MCF 10A (cell line): ENCODE results near the gene DUS2. TPM values are rescaled to one million over a fixed set of nuclear protein-coding genes. Genes with fewer than 3 reads are reported as not detected.

ENCODE experiments used
- BruUV-seq: library from RNA; stranded (reverse); fragments of 400-500 nt; replicated peaks from 2 replicates; lab custom pipeline; 2021; lab: Mats Ljungman, UMichigan
- CTCF ChIA-PET: fragments of 300-600 bp; sonication (Branson Sonifier 250); formaldehyde crosslinking; extraction: SDS; loops from one replicate; lab custom pipeline; 2021; ENCODE audit warnings: antibody characterized with exemption, inconsistent platforms; lab: Yijun Ruan, JAX
- POLR2A ChIA-PET: fragments of 300-600, 350-650 bp; sonication (Branson Sonifier 250); formaldehyde crosslinking; extraction: SDS; loops from one replicate; lab custom pipeline; 2020; ENCODE audit warnings: antibody characterized with exemption, inconsistent platforms; lab: Yijun Ruan, JAX
- DNase-seq: peaks from one replicate; pipeline ENCODE4 v3.0.0-alpha.2; 2018; ENCODE audit not compliant: unreplicated experiment
- H3K27ac Mint-ChIP-seq: one replicate; pipeline ENCODE4 v1.8.0; 2022; ENCODE audit warnings: mild to moderate bottlenecking, low read depth, mixed read lengths; ENCODE audit not compliant: unreplicated experiment
- H3K27me3 Mint-ChIP-seq: one replicate; pipeline ENCODE4 v1.8.0; 2022; ENCODE audit warnings: mixed read lengths; ENCODE audit not compliant: insufficient read depth, unreplicated experiment
- H3K36me3 Mint-ChIP-seq: one replicate; pipeline ENCODE4 v1.8.0; 2022; ENCODE audit warnings: mild to moderate bottlenecking, moderate library complexity, mixed read lengths; ENCODE audit not compliant: insufficient read depth, unreplicated experiment
- H3K4me1 Mint-ChIP-seq: one replicate; pipeline ENCODE4 v1.8.0; 2022; ENCODE audit warnings: mixed read lengths; ENCODE audit not compliant: insufficient read depth, unreplicated experiment
- H3K4me3 Mint-ChIP-seq: one replicate; pipeline ENCODE4 v1.8.0; 2022; ENCODE audit warnings: mild to moderate bottlenecking, moderate library complexity, mixed read lengths; ENCODE audit not compliant: unreplicated experiment
- H3K9me3 Mint-ChIP-seq: one replicate; pipeline ENCODE4 v1.8.0; 2022; ENCODE audit warnings: mixed read lengths; ENCODE audit not compliant: unreplicated experiment
- CTCF ChIP-seq: fragments of 200-600 bp; IDR thresholded peaks from one replicate; pipeline ENCODE4 v1.8.0; 2022; ENCODE audit warnings: antibody characterized with exemption, mild to moderate bottlenecking; ENCODE audit not compliant: unreplicated experiment
- intact Hi-C: fragments of 100-400 bp; cut with micrococcal nuclease; formaldehyde crosslinking; loops from 2 replicates; pipeline ENCODE4 v1.14.1; 2022
- total RNA-seq: library from RNA; stranded (reverse); gene quantifications from 2 replicates; pipeline ENCODE4 v1.2.3, GENCODE V29; 2022

Gene DUS2
- total RNA-seq, 1 experiment from 2014 or later = 24.2 TPM

GRCh38 chr16:68086860-68087268, 63.8 kb downstream of the DUS2 start:
- intact Hi-C loops = loop anchor here (2.0 kb wide), 1 partner anchor 150 kb away; the partner anchor contains the start of gene ESRP2
- CTCF ChIA-PET = interaction anchor here (1.0 to 1.1 kb wide), 2 partner anchors 21 to 46 kb away, joined by 3 to 4 read pairs; no protein-coding TSS in a partner anchor

DNA sequence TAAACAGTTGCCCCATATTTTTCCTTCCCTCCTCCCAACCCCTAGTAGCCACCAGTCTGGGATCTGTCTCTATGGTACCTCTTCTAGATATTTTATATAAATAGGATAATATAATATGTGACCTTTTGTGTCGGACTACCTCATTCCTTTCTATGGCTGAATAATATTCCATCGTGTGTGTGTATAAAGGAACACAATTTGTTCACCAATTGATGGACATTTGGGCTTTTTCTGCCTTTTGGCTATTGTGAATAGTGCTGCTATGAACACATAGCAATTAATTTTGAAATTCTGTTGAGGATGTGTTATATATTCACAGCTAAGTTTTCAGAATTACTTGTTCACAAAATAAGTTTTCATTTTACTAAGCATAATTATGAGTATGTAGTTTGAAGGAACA, 64.6 kb downstream of the DUS2 start:
- Mint-ChIP-seq H3K4me1 (peaks cover 40% of the 10 kb centered on the region), H3K27me3 (no peaks in the 10 kb centered on the region), H3K36me3 (no peaks in the 10 kb centered on the region), H3K9me3 (no peaks in the 10 kb centered on the region), H3K27ac (peak overlapping the region; percentile 81), H3K4me3 (peak overlapping the region; percentile 80)
- DNase-seq = no peak
- ChIA-PET POLR2A (interaction anchor here (0.7 to 7.9 kb wide), 12 partner anchors 11 to 254 kb away, joined by 3 to 104 read pairs (median 4); partner anchors contain the start of genes ESRP2 and PSMB10), CTCF (no interaction called here)
- BruUV-seq = no TSS peak
- intact Hi-C loops = loop anchor here (2.0 kb wide), 1 partner anchor 149 kb away; the partner anchor contains the start of gene ESRP2
- TF ChIP-seq CTCF = no peak

More at GRCh38 chr16:68086860-68087268, 63.8 kb downstream of the DUS2 start:
- no peaks in the 10 kb centered on the region for H3K27me3 Mint-ChIP-seq
- no TSS peak for BruUV-seq
- DNase-seq = peak; percentile 38
- H3K4me1 Mint-ChIP-seq = peaks cover 37% of the 10 kb centered on the region
- no peaks in the 10 kb centered on the region for H3K9me3 Mint-ChIP-seq
- no peak for TF ChIP-seq CTCF
- peak overlapping the region; percentile 80 for H3K4me3 Mint-ChIP-seq
- POLR2A ChIA-PET = interaction anchor here (0.7 to 7.9 kb wide), 20 partner anchors 12 to 280 kb away, joined by 3 to 104 read pairs (median 4); partner anchors contain the start of genes DDX28, DUS2, ESRP2 and PSMB10
- H3K27ac Mint-ChIP-seq = peak overlapping the region; percentile 81
- H3K36me3 Mint-ChIP-seq = no peaks in the 10 kb centered on the region

GRCh38 chr16:68088130-68088972, 65.3 kb downstream of the DUS2 start:
- intact Hi-C loops = no loop called here

More at GRCh38 chr16:68088130-68088972, 65.3 kb downstream of the DUS2 start:
- DNase-seq = no peak
- CTCF ChIA-PET = interaction anchor here (0.5 kb wide), 1 partner anchor 23 kb away, joined by 4 read pairs; no protein-coding TSS in a partner anchor
- Mint-ChIP-seq H3K36me3 (no peaks in the 10 kb centered on the region), H3K27me3 (no peaks in the 10 kb centered on the region), H3K27ac (peak overlapping the region; percentile 57), H3K4me1 (peaks cover 45% of the 10 kb centered on the region), H3K4me3 (peak overlapping the region; percentile 80), H3K9me3 (no peaks in the 10 kb centered on the region)
- no TSS peak for BruUV-seq
- no peak for TF ChIP-seq CTCF
- POLR2A ChIA-PET = interaction anchor here (1.1 to 7.9 kb wide), 7 partner anchors 16 to 255 kb away, joined by 3 to 104 read pairs (median 9); partner anchors contain the start of gene ESRP2
